CD4-positive, alpha-beta T cell (primary cell): ENCODE data around the gene BRD3OS. TPM values are rescaled to one million over a fixed set of nuclear protein-coding genes. Genes with fewer than 3 reads are reported as not detected.
A peak's percentile ranks its signal among the peaks of the same experiment; 100 is the strongest.

Experiments
- ATAC-seq: fragments of 200-7000 bp; cut with Tn5 transposase; one replicate; pipeline ENCODE4 v1.10.0; 2022; ENCODE audit warnings: mild to moderate bottlenecking; ENCODE audit not compliant: poor library complexity
- CTCF ChIA-PET: fragments of 350-600 bp; sonication (Branson Sonifier 250); formaldehyde crosslinking; loops from one replicate; lab custom pipeline; 2021; ENCODE audit warnings: antibody characterized with exemption, inconsistent platforms; lab: Charles Lee
- POLR2A ChIA-PET: fragments of 350-600 bp; sonication (Branson Sonifier 250); formaldehyde crosslinking; loops from one replicate; lab custom pipeline; 2021; ENCODE audit warnings: antibody characterized with exemption, inconsistent platforms; lab: Charles Lee
- DNase-seq, 14 experiments: peaks; one replicate each; pipeline ENCODE4 v3.0.0-alpha.2; 2013 to 2020; ENCODE audit warnings: mixed read lengths in 2 of 14
- H3K27ac ChIP-seq, 2 donors: one replicate each; pipeline versions ENCODE4 v1.5.1 to v1.7.0; 2013; ENCODE audit warnings: low read length in 2 of 2, low read depth in 1 of 2, mild to moderate bottlenecking in 1 of 2
- H3K27me3 ChIP-seq, 2 experiments: 1 replicate in 1 of 2; 2 replicates in 1 of 2; pipeline versions ENCODE4 v1.6.1 to v1.7.0; 2013; ENCODE audit warnings: low read length in 2 of 2, control low read depth in 1 of 2, mild to moderate bottlenecking in 1 of 2, moderate library complexity in 1 of 2; ENCODE audit not compliant: insufficient read depth in 2 of 2, control insufficient read depth in 1 of 2
- H3K36me3 ChIP-seq: one replicate; pipeline ENCODE4 v1.6.1; 2013; ENCODE audit warnings: low read length, control low read depth; ENCODE audit not compliant: insufficient read depth
- H3K4me1 ChIP-seq: one replicate; pipeline ENCODE4 v1.6.1; 2013; ENCODE audit warnings: low read length, control low read depth; ENCODE audit not compliant: insufficient read depth
- H3K4me3 ChIP-seq: one replicate; pipeline ENCODE4 v1.5.1; 2013; ENCODE audit warnings: mild to moderate bottlenecking, low read length, moderate library complexity
- H3K9me3 ChIP-seq, 2 experiments: 1 replicate in 1 of 2; 2 replicates in 1 of 2; pipeline versions ENCODE4 v1.6.1 to v1.7.0; 2013; ENCODE audit warnings: low read length in 2 of 2, mild to moderate bottlenecking in 2 of 2, control low read depth in 1 of 2, moderate library complexity in 1 of 2; ENCODE audit not compliant: control insufficient read depth in 1 of 2, insufficient read depth in 1 of 2
- H3K27ac Mint-ChIP-seq: one replicate; pipeline ENCODE4 v1.8.0; 2020; ENCODE audit warnings: mixed read lengths
- H3K27me3 Mint-ChIP-seq: one replicate; pipeline ENCODE4 v1.8.0; 2021; ENCODE audit warnings: mixed read lengths
- H3K36me3 Mint-ChIP-seq: one replicate; pipeline ENCODE4 v1.8.0; 2021; ENCODE audit warnings: low read depth, mixed read lengths
- H3K4me1 Mint-ChIP-seq: one replicate; pipeline ENCODE4 v1.8.0; 2021; ENCODE audit warnings: low read depth, mixed read lengths
- H3K4me3 Mint-ChIP-seq: one replicate; pipeline ENCODE4 v1.8.0; 2020; ENCODE audit warnings: mild to moderate bottlenecking, mixed read lengths
- H3K9me3 Mint-ChIP-seq: one replicate; pipeline ENCODE4 v1.8.0; 2020; ENCODE audit warnings: mixed read lengths
- intact Hi-C, 2 experiments: fragments of 100-400 bp; cut with DNase I in 1 of 2; cut with micrococcal nuclease in 1 of 2; formaldehyde crosslinking; loops; one replicate each; pipeline versions ENCODE4 v1.15.1 to v1.9.0; 2023 to 2025; cut with DNase I, micrococcal nuclease
- total RNA-seq, 174 experiments: library from RNA in 2 of 174; stranded (reverse) in 2 of 174; gene quantifications; one replicate each; pipeline ENCODE4 v1.2.3 and lab custom pipeline; 2021 to 2026
- TF ChIP-seq, protein P1 (sequence below): fragments of 200-600 bp; IDR thresholded peaks from one replicate; pipeline ENCODE4 v1.8.0; 2022; ENCODE audit warnings: antibody characterized with exemption, mild to moderate bottlenecking

The BRD3OS gene
- total RNA-seq, 2 experiments from 2014 or later, result 4.0 to 4.9 TPM

DNA sequence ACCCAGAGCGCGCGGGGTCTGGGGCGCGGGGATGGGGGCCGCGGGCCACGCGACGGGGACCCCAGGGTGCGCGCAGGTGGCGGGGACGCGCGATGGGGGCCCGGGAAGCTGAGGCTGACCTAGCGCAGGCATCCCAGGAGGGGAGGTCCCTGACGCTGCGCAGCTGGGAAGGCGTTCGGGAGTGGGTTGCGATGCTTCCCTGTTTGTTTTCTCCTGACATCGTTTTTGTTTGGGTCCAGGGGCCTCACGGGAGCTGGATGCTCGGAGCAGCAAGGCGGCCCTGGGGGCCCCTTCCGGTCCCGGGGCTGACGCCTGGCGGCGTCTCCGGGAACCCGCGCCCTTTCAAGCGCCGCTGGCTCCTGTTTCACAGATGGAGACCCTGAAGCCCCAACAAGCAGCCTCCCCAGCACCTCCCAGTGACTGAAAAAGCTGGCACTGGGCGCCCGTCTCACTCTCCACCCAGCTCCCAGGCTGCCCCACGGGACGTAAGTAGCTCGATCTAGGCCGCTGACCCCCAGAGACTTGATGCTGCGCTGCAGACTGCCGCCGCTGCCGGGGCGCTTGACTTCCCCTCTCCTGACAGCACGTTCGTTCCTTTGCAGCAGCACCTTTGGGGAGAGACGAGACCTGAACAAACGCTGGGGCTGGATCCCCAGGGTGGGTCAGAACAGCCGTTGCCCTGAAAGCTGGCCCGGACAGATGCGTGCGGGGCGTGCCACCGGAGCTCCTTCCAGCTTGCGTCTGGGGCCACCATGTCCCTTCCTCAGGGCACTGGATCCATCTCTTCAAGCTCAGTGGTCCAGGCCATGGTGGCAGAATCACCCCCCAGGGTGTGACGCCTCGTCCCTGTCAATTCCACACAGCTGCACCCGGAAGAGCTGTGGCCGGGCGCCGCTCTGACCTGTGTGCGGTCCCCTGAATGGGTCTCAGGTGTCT lies 593 bp downstream of the BRD3OS start:
- CTCF ChIA-PET, result interaction anchor here (0.6 to 2.1 kb wide), 4 partner anchors 32 to 233 kb away, joined by 3 to 10 read pairs (median 3); no protein-coding TSS in a partner anchor
- H3K9me3 ChIP-seq, result no peaks in the 10 kb centered on the region
- Mint-ChIP-seq H3K27me3 (no peaks in the 10 kb centered on the region), H3K27ac (peak overlapping the region; percentile 27), H3K4me1 (no peaks in the 10 kb centered on the region), H3K4me3 (peak overlapping the region; percentile 88), H3K9me3 (no peaks in the 10 kb centered on the region), H3K36me3 (peaks cover 10% of the 10 kb centered on the region)
- peaks cover 13% of the 10 kb centered on the region for H3K4me1 ChIP-seq
- TF ChIP-seq, protein P1, sequence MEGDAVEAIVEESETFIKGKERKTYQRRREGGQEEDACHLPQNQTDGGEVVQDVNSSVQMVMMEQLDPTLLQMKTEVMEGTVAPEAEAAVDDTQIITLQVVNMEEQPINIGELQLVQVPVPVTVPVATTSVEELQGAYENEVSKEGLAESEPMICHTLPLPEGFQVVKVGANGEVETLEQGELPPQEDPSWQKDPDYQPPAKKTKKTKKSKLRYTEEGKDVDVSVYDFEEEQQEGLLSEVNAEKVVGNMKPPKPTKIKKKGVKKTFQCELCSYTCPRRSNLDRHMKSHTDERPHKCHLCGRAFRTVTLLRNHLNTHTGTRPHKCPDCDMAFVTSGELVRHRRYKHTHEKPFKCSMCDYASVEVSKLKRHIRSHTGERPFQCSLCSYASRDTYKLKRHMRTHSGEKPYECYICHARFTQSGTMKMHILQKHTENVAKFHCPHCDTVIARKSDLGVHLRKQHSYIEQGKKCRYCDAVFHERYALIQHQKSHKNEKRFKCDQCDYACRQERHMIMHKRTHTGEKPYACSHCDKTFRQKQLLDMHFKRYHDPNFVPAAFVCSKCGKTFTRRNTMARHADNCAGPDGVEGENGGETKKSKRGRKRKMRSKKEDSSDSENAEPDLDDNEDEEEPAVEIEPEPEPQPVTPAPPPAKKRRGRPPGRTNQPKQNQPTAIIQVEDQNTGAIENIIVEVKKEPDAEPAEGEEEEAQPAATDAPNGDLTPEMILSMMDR, result peak; percentile 45
- POLR2A ChIA-PET, result interaction anchor here (0.6 to 3.0 kb wide), 6 partner anchors 12 to 1356 kb away, joined by 3 to 20 read pairs (median 6); partner anchors contain the start of genes DDX31, GTF3C4, RNU6ATAC and WDR5
- ATAC-seq (peak; percentile 35), DNase-seq (peak; percentile 25 to 79 (median 42))
- intact Hi-C loops, result loop anchor here (1.0 to 10.0 kb wide), 7 partner anchors 34 to 671 kb away; partner anchors contain the start of genes BRD3 (in 2 of the 2), RXRA (in 1 of the 2), SURF1 (in 1 of the 2) and SURF2 (in 1 of the 2)
- peak overlapping the region; percentile 30 to 34 for H3K27ac ChIP-seq
- H3K4me3 ChIP-seq, result peak overlapping the region; percentile 82
- H3K27me3 ChIP-seq, result no peaks in the 10 kb centered on the region
- peaks cover 3% of the 10 kb centered on the region for H3K36me3 ChIP-seq

DNA sequence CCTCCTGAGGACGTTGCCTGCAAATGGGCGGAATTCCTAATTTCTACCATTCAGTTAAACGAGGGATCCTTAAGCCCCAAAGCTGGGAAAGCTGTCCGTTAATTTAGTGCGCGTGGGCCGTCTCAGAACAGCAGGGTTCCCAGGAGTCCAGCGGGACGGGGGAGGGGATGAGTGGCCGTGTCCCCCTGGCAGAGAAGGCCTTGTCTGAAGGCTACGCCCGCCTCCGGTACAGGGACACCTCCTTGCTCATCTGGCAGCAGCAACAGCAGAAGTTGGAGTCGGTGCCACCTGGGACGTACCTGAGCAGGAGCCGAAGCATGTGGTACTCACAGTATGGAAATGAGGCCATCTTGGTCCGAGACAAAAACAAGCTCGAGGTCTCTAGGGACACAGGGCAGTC lies 1.3 kb downstream of the BRD3OS start:
- Mint-ChIP-seq H3K4me1 (no peaks in the 10 kb centered on the region), H3K9me3 (no peaks in the 10 kb centered on the region), H3K27me3 (no peaks in the 10 kb centered on the region), H3K27ac (no peak overlapping the region), H3K36me3 (peaks cover 13% of the 10 kb centered on the region), H3K4me3 (peak overlapping the region; percentile 88)
- TF ChIP-seq, protein P1, result no peak
- no peak overlapping the region for H3K4me3 ChIP-seq
- H3K4me1 ChIP-seq, result peaks cover 13% of the 10 kb centered on the region
- H3K27me3 ChIP-seq, result no peaks in the 10 kb centered on the region
- POLR2A ChIA-PET, result interaction anchor here (1.0 to 3.0 kb wide), 3 partner anchors 12 to 1356 kb away, joined by 3 to 20 read pairs (median 3); partner anchors contain the start of genes DDX31, GTF3C4 and WDR5
- intact Hi-C loops, result loop anchor here in 1 of 2 experiments (5.0 to 10.0 kb wide), 4 partner anchors 301 to 672 kb away; partner anchors contain the start of genes RXRA, SURF1 and SURF2
- ATAC-seq (no peak), DNase-seq (peak in 1 of 14 experiments; percentile 54)
- CTCF ChIA-PET, result interaction anchor here (1.7 kb wide), 1 partner anchor 73 kb away, joined by 3 read pairs; no protein-coding TSS in a partner anchor
- H3K27ac ChIP-seq, result no peak overlapping the region
- peaks cover 7% of the 10 kb centered on the region for H3K36me3 ChIP-seq
- no peaks in the 10 kb centered on the region for H3K9me3 ChIP-seq

DNA sequence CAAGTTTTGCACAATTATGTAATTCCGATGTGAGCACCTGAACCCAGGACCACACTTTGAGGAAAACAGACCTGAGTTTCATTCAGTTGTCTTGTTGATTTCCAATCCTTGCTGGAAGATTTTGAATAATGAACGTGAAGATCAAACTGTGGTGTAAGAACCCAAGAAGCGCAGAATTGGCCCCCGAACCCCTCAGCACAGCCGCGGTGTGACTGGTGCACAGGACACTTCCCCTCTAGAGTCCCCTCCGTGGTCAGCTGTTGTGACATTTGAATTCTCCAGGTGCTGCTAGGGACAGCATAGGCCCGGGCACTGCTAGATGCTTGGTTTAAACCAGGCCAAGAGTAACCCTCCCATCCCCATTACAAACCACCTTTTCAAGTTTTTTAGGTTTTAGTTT lies 1.7 kb downstream of the BRD3OS start:
- H3K4me1 Mint-ChIP-seq, result no peaks in the 10 kb centered on the region
- H3K9me3 ChIP-seq, result no peaks in the 10 kb centered on the region
- no peak overlapping the region for H3K4me3 ChIP-seq
- TF ChIP-seq, protein P1, result no peak
- ATAC-seq, result no peak
- H3K9me3 Mint-ChIP-seq, result no peaks in the 10 kb centered on the region
- ChIA-PET POLR2A (interaction anchor here (3.0 kb wide), 1 partner anchor 108 kb away, joined by 20 read pairs; the partner anchor contains the start of gene WDR5), CTCF (interaction anchor here (1.7 kb wide), 1 partner anchor 72 kb away, joined by 3 read pairs; no protein-coding TSS in a partner anchor)
- H3K27ac ChIP-seq, result no peak overlapping the region
- H3K4me1 ChIP-seq, result peaks cover 13% of the 10 kb centered on the region
- H3K27me3 ChIP-seq, result no peaks in the 10 kb centered on the region
- peaks cover 11% of the 10 kb centered on the region for H3K36me3 ChIP-seq
- H3K27ac Mint-ChIP-seq, result no peak overlapping the region
- no peaks in the 10 kb centered on the region for H3K27me3 Mint-ChIP-seq
- peak overlapping the region; percentile 88 for H3K4me3 Mint-ChIP-seq
- intact Hi-C loops, result loop anchor here in 1 of 2 experiments (5.0 to 10.0 kb wide), 4 partner anchors 300 to 672 kb away; partner anchors contain the start of genes RXRA, SURF1 and SURF2
- no peak for DNase-seq
- peaks cover 13% of the 10 kb centered on the region for H3K36me3 Mint-ChIP-seq
